Uterus (tissue), 2 donors: ENCODE measurements around the gene TOX2.

Experiments
- POLR2A ChIP-seq, 2 donors: fragments of 450-650 bp; IDR thresholded peaks; one replicate each; pipeline ENCODE4 v1.6.1; 2016; ENCODE audit warnings: antibody characterized with exemption in 2 of 2, mild to moderate bottlenecking in 1 of 2, moderate library complexity in 1 of 2
- TF ChIP-seq, protein P1 (sequence below), 4 experiments: fragments of 200-600 bp in 2 of 4; fragments of 450-650 bp in 2 of 4; sonication (generic) in 2 of 4; IDR thresholded peaks; one replicate each; pipeline ENCODE4 v1.5.1; 2016 to 2019; ENCODE audit warnings: antibody characterized with exemption in 4 of 4, mild to moderate bottlenecking in 2 of 4, moderate library complexity in 1 of 4

- TF ChIP-seq, protein P1, sequence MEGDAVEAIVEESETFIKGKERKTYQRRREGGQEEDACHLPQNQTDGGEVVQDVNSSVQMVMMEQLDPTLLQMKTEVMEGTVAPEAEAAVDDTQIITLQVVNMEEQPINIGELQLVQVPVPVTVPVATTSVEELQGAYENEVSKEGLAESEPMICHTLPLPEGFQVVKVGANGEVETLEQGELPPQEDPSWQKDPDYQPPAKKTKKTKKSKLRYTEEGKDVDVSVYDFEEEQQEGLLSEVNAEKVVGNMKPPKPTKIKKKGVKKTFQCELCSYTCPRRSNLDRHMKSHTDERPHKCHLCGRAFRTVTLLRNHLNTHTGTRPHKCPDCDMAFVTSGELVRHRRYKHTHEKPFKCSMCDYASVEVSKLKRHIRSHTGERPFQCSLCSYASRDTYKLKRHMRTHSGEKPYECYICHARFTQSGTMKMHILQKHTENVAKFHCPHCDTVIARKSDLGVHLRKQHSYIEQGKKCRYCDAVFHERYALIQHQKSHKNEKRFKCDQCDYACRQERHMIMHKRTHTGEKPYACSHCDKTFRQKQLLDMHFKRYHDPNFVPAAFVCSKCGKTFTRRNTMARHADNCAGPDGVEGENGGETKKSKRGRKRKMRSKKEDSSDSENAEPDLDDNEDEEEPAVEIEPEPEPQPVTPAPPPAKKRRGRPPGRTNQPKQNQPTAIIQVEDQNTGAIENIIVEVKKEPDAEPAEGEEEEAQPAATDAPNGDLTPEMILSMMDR (IDR thresholded peaks at IDR 0.05), result no peak
- no peak for TF ChIP-seq POLR2A (IDR thresholded peaks at IDR 0.05)
Observed at GRCh38 chr20:43915211-43916072, 790 bp downstream of the TOX2 start.
